Limb (tissue), 2 donors: Measurements from ENCODE around the gene FIP1L1.

Experiments
- DNase-seq, 2 donors: peaks; one replicate each; pipeline ENCODE4 v3.0.0-alpha.2; 2016; ENCODE audit errors: extremely low spot score in 2 of 2

The FIP1L1 gene

DNA sequence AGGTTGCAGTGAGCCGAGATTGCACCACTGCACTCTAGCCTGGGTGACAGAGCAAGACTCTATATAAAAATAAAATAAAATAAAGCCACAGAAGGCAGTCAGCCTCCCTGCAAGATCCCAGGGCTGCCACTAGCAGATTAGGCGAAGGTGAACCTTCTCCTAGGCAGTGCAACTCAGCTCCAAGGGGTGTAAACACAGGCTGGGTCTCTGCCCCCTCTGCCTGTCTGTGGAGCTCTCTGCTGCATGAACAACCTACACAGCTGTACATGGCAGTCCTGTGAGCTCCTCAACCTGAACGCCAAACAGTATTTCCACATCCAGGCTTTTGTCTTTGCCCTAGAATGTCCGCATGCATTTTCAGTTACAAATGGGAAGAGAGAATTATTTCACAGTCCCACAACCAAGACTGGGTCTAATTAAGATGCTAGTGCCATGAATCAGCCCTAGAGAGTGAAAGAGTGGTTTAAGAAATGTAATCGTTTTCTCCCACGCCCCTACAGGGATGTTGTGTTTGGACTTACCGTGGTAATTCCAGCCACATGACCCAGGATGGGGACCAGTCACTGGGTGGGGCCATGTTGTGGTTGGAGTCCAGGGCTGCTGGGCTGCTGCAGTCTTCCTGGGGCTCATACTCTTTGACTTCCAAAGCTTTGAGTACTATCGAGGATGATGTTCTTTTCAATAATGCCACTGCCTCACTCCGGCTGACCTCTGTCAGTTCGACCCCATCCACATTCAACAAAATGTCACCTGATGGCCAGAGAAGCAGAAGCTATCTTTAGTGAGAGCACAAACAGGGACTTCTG, 99.0 kb downstream of the FIP1L1 start:
- DNase-seq = no peak

DNA sequence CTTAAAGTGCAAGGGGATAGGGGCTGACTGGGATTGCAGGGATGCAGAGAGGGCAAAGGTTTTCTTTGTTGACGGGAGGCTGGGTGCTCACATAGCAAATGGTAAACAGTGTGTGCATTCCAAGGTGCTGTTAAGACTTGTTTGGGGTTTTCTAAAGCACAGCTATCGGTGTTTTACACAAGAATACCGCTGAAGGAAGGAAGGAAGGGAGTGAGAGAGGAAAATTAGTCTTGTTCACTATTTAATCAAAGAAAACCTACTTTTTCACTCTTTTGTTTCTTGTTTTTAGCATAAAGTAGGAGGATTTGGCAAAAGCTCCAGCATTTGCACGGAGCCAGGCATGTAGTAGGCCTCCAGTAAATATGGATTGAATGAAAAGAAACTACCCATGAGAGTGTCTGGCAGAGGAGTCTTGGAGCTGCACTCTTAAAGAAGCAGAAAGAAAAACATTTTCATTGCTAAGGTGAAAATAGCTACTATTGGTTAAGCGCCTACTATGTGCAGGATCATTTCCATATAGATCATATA, 99.7 kb downstream of the FIP1L1 start:
- no peak for DNase-seq

GRCh38 chr4:53477636-53478035, 100.2 kb downstream of the FIP1L1 start:
- DNase-seq = no peak

GRCh38 chr4:53478671-53479456, 101.4 kb downstream of the FIP1L1 start:
- no peak for DNase-seq

GRCh38 chr4:53479736-53480525, 102.5 kb downstream of the FIP1L1 start:
- DNase-seq = no peak

- no peak for DNase-seq
Measured at GRCh38 chr4:53480909-53481308, 103.5 kb downstream of the FIP1L1 start.

- no peak for DNase-seq
Measured at GRCh38 chr4:53481586-53481985, 104.1 kb downstream of the FIP1L1 start.

- no peak for DNase-seq
Measured at GRCh38 chr4:53483250-53483649, 105.8 kb downstream of the FIP1L1 start.

- DNase-seq = no peak
Measured at GRCh38 chr4:53484911-53485657, 107.6 kb downstream of the FIP1L1 start.

GRCh38 chr4:53485658-53486040, 108.2 kb downstream of the FIP1L1 start:
- no peak for DNase-seq

GRCh38 chr4:53487766-53488165, 110.3 kb downstream of the FIP1L1 start:
- DNase-seq = no peak

DNA sequence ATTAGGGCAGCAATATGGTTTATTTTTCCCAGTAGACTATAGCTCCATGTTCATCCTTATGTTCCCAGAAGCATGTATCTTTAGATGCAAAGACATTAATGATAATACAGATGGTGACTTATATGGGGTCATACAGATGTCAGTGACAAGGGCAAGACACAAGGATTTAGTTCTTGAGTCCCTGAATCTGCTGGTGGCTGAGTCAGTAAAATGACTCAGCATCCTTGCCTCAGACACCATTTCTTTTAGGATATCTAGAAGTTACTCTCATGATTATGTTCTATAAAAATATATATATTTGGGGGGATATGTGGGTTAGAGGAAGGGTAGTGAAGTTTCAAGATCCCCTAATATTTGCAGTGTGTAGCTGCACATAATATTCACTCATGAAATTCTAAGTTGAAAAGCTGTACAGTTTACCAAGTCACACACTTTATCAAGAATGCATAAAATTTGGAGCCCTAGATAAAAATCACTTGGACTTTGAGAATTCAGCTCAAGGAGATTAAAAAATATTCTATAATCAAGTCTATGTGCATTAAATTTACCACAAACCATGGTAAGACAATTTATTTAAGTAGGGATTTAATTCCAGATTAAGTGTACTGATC, 111.9 kb downstream of the FIP1L1 start:
- DNase-seq = no peak

- peak in 1 of 2 donors; percentile 72 for DNase-seq
Measured at GRCh38 chr4:53490161-53490956, 112.9 kb downstream of the FIP1L1 start.

DNA sequence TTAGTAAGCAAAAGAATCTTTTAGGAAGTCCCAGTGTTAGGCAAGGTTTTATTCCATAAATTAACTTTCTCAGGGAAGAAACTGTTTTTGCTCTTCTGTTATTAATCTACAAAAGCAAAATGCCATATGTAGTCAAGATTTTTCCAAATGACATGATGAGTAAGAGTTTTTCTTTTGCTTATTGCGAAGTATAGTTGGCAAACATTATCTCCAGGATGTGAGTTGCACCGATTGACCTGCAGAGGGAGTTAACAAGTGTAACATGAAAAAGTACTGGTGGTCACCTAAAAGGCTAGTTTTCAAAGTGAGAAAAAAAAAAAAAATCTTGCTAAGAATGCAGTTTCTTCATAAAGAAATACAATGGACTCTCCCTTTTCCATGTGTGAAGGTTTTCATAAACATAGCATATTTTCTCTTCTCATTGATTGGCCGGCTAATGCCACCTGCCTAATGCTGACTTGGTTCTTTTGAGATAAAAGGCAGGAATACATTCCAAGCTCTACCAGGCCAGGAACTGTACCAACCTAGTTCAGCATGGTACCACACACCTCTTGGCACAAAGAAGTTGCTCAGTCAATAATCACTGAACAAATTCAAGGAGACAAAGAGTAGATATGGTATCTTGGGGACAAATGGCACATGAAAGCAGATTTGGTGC, 113.7 kb downstream of the FIP1L1 start:
- DNase-seq = peak in 1 of 2 donors; percentile 76

GRCh38 chr4:53494851-53495250, 117.4 kb downstream of the FIP1L1 start:
- DNase-seq = no peak

- peak in 1 of 2 donors; percentile 48 for DNase-seq
Measured at GRCh38 chr4:53497487-53498244, 120.2 kb downstream of the FIP1L1 start.

DNA sequence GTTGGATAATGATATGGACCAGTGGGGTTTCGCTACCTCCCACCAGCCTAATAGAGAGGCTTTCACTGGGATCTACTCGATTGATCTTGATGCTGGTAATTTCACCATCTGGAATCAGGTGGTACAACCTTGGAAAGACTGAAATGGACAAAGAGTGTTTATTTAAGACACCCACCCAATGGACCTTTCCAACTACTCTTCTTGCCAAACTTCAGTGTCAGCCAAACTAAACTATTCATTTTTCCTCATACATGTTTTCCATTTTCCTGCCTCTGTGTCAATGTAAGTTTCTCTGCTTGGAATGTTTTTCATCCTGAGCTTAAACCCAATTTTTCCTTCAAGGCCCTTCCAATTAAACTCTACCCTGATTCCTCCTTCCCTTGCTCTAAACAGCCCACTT, 121.3 kb downstream of the FIP1L1 start:
- DNase-seq = no peak

- DNase-seq = no peak
Measured at GRCh38 chr4:53499791-53500190, 122.3 kb downstream of the FIP1L1 start.
